Activated CD4-positive, CD25-positive, alpha-beta regulatory T cell (primary cell): ENCODE results near the gene MCC.
"Not testable (repeated sequence)": the region's sequence is repeated elsewhere in the genome, so short reads cannot be mapped to it uniquely, and the experiment has no call there.

Experiments used
- DNase-seq, 4 experiments: peaks; one replicate each; lab custom pipeline; 2025; lab: John Stamatoyannopoulos, UW

Gene MCC

GRCh38 chr5:113490317-113490716 is 2.1 kb upstream of the MCC start:
- no peak for DNase-seq

- DNase-seq, result no peak
Measured at GRCh38 chr5:113489299-113489698, 1.0 kb upstream of the MCC start.

DNA sequence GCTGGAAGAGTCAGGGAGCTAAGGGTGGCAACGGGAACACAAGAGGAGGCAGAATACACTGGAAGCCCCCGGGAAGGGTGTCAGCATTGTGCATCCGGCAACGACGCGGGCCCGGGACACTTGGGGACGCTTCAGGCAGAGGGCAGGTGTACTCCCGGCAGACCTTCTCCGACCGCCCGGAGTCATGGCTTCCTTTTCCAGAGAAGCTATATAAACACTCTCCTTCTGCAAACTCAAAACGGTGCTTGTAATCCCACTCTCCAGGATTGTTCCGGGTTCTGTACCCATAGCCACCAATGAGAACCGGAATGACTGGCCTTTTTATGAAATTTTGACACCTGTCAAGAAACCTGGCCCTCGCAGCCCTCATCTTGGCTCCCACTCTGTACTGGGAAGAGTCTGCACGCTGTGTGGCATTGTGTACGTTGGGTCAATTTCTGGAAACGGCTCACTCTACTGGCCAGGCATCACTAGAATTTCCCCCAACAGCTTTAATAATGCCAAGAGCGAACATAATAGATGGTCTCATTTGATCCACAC is 462 bp upstream of the MCC start:
- no peak for DNase-seq

DNA sequence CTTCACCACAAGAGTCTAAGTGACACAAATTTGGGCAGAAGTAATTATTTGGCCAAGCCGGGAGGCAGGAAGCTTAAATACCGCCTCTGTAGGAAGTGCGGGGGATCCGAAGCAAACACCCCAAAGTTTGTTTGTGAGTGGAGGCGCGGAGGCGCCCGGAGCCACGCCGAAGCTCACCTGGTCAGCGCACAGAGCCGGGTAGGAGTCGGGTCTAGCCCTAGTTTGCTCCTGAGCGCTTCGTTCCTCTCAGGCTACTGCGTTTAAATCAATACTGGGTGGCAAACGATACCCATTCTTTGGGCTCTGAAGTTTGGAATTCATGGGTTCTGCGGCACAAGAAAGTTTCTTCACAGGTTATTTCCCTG is 855 bp downstream of the MCC start:
- DNase-seq, result no peak

DNA sequence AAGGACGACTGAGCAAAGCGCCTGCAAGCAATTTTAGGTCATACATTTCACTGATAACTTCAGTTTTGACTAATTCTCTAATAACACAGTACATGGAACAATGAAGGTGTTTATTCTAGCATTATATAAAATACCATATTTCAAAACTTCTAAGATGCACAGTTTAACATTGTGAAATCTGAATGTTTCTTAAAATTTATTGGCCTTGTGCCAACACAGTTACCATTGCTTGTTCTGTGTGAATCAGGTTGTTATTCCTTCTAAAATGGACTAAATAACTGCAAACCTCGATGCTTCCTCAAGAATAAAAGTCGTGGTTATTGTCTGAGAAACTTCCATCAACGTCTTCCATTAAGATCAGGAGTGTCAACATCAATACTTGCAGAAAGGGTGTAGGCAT is 8.0 kb downstream of the MCC start:
- DNase-seq, result no peak

GRCh38 chr5:113478691-113479090 is 9.6 kb downstream of the MCC start:
- no peak for DNase-seq

DNA sequence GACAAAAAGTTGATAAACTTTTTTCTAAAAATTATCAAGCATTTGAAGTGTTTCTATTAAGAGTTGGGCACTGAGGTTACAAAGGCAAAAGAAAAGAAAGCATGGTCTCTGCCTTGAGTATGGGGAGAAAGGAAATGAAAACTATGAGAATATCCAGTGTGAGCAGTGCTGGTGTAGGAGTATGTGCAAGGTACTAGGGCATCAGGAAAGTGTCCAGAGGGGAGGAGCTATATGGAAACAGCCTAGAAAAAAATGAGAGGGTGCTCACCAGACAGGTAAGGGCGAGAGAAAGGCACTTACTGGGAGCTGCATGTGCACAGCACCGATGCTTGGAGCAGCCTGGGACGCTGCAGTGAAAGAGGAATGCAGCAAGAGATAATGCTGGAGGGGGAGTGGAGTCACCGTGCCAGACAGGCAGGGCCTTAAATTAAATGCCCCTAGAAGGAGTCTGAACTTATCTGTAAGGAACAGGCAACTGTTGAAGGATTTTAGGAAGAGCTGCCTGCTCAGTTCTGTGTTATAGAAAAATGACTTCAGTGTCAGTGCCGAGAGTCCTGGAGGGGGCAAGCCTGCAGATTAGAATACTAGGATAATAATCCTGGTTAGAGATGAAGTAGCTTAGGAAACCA is 14.0 kb downstream of the MCC start:
- DNase-seq, result no peak

DNA sequence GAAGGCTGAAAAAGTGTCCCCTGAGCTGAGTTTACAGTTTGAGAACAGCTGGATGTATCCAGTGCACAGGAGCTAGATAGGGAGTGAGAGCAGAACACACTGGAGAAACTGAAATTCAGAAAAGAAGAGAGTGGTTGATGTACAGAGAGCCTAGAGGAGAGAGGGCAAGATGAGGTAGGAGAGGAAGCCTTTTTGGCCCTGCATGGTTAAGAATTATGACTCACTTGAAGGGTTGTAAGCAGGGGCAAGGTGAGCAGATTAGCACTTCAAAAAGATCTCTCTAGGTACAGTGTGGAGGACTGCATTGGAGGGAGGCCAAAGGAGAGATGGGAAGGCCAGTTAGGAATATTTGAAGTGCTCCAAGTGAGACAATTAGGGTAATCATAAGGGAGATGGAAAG is 25.2 kb downstream of the MCC start:
- no peak for DNase-seq

- not testable (repeated sequence) for DNase-seq
Measured at GRCh38 chr5:113457106-113457505, 31.1 kb downstream of the MCC start.

DNA sequence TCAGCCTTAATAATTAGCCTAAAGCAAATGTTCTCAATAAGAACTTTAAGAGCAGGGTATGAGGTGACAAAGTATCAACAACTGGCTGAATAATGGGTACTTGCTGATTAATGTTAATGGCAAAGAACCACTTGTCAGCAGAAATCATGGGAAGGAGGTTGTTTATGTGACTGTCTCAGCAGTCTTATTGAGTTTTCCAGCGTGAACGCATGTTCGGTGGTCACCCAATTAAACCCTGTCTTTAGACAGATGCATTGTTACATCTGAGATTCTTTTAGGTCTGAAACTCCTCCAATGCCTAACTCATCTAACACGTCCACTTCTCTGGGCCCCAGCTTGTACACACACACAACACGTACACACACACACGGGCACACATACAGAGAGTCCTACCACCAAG is 35.3 kb downstream of the MCC start:
- DNase-seq, result no peak

- no peak for DNase-seq
Measured at GRCh38 chr5:113451797-113452196, 36.5 kb downstream of the MCC start.

DNA sequence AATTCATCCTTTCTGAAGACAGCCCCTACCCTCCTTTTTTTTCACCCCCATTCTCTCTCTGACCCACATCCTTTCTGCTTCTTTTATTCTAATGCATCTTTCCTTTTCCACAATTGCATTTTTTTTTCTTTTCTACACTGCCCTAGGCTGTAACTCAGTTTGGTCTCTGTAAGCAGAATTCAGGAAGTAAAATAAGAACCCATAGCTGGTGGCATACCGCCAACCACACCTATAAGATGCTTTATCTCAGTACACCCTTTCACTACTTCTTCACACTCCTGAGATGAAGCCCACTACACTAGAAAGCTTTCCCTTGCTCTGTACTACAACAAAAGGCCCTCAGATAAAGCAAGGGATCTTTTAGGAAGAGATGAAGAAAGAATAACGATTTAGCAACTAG is 37.3 kb downstream of the MCC start:
- no peak for DNase-seq

- DNase-seq, result no peak
Measured at GRCh38 chr5:113450462-113450861, 37.8 kb downstream of the MCC start.

GRCh38 chr5:113448252-113448651 is 40.0 kb downstream of the MCC start:
- no peak for DNase-seq

- no peak for DNase-seq
Measured at GRCh38 chr5:113447498-113448050, 40.7 kb downstream of the MCC start.

GRCh38 chr5:113446358-113446927 is 41.8 kb downstream of the MCC start:
- DNase-seq, result no peak

GRCh38 chr5:113437111-113437510 is 51.1 kb downstream of the MCC start:
- DNase-seq, result no peak

DNA sequence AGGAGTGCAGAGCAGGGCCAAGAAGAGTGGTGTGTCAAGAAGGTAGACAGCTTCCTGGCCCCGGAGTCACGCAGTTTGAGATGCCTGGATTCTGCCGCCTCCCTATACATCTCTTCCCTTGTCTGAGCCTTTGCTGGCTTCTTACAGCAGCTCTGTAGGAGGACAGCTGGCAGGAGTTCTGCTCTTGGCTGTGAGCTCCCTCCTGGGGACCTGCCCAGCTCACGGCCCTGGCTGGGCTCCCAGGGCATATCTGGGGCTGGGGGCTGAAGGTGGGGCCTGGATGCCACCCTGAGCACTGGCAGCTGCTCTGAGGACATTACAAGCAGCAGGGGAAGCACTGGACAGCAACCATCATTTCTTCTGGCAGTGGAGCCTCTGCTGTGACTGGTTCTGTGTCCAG is 52.7 kb downstream of the MCC start:
- no peak for DNase-seq

- no peak for DNase-seq
Measured at GRCh38 chr5:113434889-113435288, 53.4 kb downstream of the MCC start, which contains the start of gene TSSK1B. TSSK1B (minus strand) TSS chr5:113434989; CDS start chr5:113434839, 150 bp downstream.

GRCh38 chr5:113433862-113434612 is 54.2 kb downstream of the MCC start:
- no peak for DNase-seq

DNA sequence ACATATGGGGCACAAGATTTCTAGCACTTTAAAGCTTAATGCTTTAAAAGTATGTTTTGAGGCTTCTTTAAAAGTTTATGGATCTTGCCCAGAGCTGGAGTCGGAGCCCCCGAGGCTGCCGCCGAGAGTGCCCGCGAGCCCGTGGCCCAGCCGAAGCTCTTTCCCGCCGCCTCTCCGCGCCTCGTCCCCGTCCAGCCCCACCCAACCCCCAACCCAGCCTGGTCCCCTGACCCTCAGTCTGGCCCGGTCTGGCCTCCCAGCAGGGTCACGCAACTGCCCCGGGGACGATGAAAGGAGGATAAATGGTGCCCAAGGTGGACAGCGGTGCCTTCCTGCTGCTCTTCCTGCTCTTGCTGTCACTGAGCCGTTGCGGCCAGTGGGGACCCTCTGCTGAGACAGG is 55.2 kb downstream of the MCC start:
- no peak for DNase-seq

GRCh38 chr5:113427871-113428574 is 60.2 kb downstream of the MCC start:
- no peak for DNase-seq
